AG04450 (cell line): ENCODE data around the gene SLC41A1. TPM values are rescaled to one million over a fixed set of nuclear protein-coding genes. Genes with fewer than 3 reads are reported as not detected.
A peak's percentile ranks its signal among the peaks of the same experiment; 100 is the strongest.

Source experiments
- CTCF ChIA-PET: fragments of 300-600, 350-600 bp; formaldehyde crosslinking; extraction: SDS; loops from one replicate; lab custom pipeline; 2022; ENCODE audit warnings: antibody characterized with exemption, inconsistent platforms; lab: Charles Lee
- POLR2A ChIA-PET: fragments of 350-600 bp; formaldehyde crosslinking; extraction: SDS; loops from one replicate; lab custom pipeline; 2021; ENCODE audit warnings: antibody characterized with exemption, inconsistent platforms; lab: Yijun Ruan, JAX
- DNase-seq: peaks from one replicate; pipeline ENCODE4 v3.0.0-alpha.2; 2011; ENCODE audit warnings: low read depth, low spot score
- H3K27ac ChIP-seq: one replicate; pipeline ENCODE4 v1.5.1; 2012; ENCODE audit warnings: low read depth, low read length, control low read depth
- H3K27me3 ChIP-seq: one replicate; pipeline ENCODE4 v1.6.0; 2012; ENCODE audit warnings: low read length; ENCODE audit not compliant: control insufficient read depth, insufficient read depth
- H3K4me3 ChIP-seq: 2 replicates; pipeline ENCODE4 v1.5.1; 2011; ENCODE audit warnings: mild to moderate bottlenecking, low read depth, low read length, control low read depth
- H3K9me3 ChIP-seq: 2 replicates; pipeline ENCODE4 v1.5.1; 2012; ENCODE audit warnings: low read length; ENCODE audit not compliant: control insufficient read depth, insufficient read depth
- polyA plus RNA-seq: library from polyadenylated mRNA; depleted of rRNA; stranded (reverse); fragments of >200 nt; gene quantifications from 2 replicates; pipeline ENCODE4 v1.2.3, GENCODE V29; 2011
- TF ChIP-seq, protein P1 (sequence below): IDR thresholded peaks from 2 replicates; pipeline ENCODE4 v1.5.1; 2011; ENCODE audit warnings: low read depth, low read length, control low read depth, inconsistent platforms

Gene SLC41A1
- polyA plus RNA-seq, 1 experiment, result 29.0 TPM

- Histone ChIP-seq H3K9me3 (no peaks in the 10 kb centered on the region), H3K27ac (no peak overlapping the region), H3K4me3 (no peak overlapping the region), H3K27me3 (peaks cover 2% of the 10 kb centered on the region)
- POLR2A ChIA-PET, result no interaction called here
- CTCF ChIA-PET, result no interaction called here
- no peak for DNase-seq
- TF ChIP-seq, protein P1, sequence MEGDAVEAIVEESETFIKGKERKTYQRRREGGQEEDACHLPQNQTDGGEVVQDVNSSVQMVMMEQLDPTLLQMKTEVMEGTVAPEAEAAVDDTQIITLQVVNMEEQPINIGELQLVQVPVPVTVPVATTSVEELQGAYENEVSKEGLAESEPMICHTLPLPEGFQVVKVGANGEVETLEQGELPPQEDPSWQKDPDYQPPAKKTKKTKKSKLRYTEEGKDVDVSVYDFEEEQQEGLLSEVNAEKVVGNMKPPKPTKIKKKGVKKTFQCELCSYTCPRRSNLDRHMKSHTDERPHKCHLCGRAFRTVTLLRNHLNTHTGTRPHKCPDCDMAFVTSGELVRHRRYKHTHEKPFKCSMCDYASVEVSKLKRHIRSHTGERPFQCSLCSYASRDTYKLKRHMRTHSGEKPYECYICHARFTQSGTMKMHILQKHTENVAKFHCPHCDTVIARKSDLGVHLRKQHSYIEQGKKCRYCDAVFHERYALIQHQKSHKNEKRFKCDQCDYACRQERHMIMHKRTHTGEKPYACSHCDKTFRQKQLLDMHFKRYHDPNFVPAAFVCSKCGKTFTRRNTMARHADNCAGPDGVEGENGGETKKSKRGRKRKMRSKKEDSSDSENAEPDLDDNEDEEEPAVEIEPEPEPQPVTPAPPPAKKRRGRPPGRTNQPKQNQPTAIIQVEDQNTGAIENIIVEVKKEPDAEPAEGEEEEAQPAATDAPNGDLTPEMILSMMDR, result no peak
Observed at GRCh38 chr1:205751036-205751651, 61.9 kb downstream of the SLC41A1 start.

- POLR2A ChIA-PET, result interaction anchor here (1.1 to 1.2 kb wide), 3 partner anchors 15 to 25 kb away, joined by 4 to 7 read pairs (median 6); partner anchors contain the start of gene RAB29
- CTCF ChIA-PET, result no interaction called here
- TF ChIP-seq, protein P1, result peak; percentile 42
Observed at GRCh38 chr1:205750138-205751035, 62.6 kb downstream of the SLC41A1 start, which contains the start of gene NUCKS1. Gene NUCKS1, minus strand, starts transcription at chr1:205750182. Its CDS starts 209 bp downstream, at chr1:205749973.

GRCh38 chr1:205749234-205750137 is 63.5 kb downstream of the SLC41A1 start:
- Histone ChIP-seq H3K27me3 (peaks cover 2% of the 10 kb centered on the region), H3K4me3 (peak overlapping the region; percentile 88), H3K27ac (peak overlapping the region; percentile 91), H3K9me3 (no peaks in the 10 kb centered on the region)
- POLR2A ChIA-PET, result interaction anchor here (0.5 to 2.1 kb wide), 12 partner anchors 10 to 1028 kb away, joined by 3 to 25 read pairs (median 5); partner anchors contain the start of gene RAB29
- CTCF ChIA-PET, result interaction anchor here (0.6 kb wide), 1 partner anchor 863 kb away, joined by 3 read pairs; the partner anchor contains the start of gene EIF2D
- peak; percentile 95 for DNase-seq
- TF ChIP-seq, protein P1, result no peak

More at GRCh38 chr1:205750138-205751035, 62.6 kb downstream of the SLC41A1 start, which contains the start of gene NUCKS1:
- peak within 1 kb of the TSS; percentile 88 for H3K4me3 ChIP-seq
- DNase-seq, result peak; percentile 99
- peaks cover 2% of the 10 kb centered on the region for H3K27me3 ChIP-seq
- no peaks in the 10 kb centered on the region for H3K9me3 ChIP-seq
- peak within 1 kb of the TSS; percentile 91 for H3K27ac ChIP-seq

GRCh38 chr1:205748403-205749233 is 64.4 kb downstream of the SLC41A1 start:
- TF ChIP-seq, protein P1, result no peak
- POLR2A ChIA-PET, result interaction anchor here (0.6 to 2.1 kb wide), 11 partner anchors 9 to 376 kb away, joined by 3 to 25 read pairs (median 4); partner anchors contain the start of gene RAB29
- Histone ChIP-seq H3K27me3 (peaks cover under 1% of the 10 kb centered on the region), H3K4me3 (peak overlapping the region; percentile 88), H3K9me3 (no peaks in the 10 kb centered on the region), H3K27ac (peak overlapping the region; percentile 91)
- CTCF ChIA-PET, result interaction anchor here (0.6 to 1.0 kb wide), 2 partner anchors 9 to 863 kb away, joined by 3 to 5 read pairs; partner anchors contain the start of gene EIF2D
- DNase-seq, result peak; percentile 63
